Activated CD4-positive, alpha-beta T cell treated with anti-CD3 and anti-CD28 coated beads for 36 hours (primary cell): ENCODE data around the gene HOXD13. TPM values are rescaled to one million over a fixed set of nuclear protein-coding genes. Genes with fewer than 3 reads are reported as not detected.

ENCODE experiments used
- ATAC-seq: fragments of 200-7000 bp; cut with Tn5 transposase; one replicate; pipeline ENCODE4 v1.10.0; 2021; ENCODE audit warnings: mild to moderate bottlenecking, moderate library complexity
- CTCF ChIA-PET: fragments of 350-600 bp; sonication (Branson Sonifier 250); formaldehyde crosslinking; loops from one replicate; lab custom pipeline; 2021; ENCODE audit warnings: antibody characterized with exemption; lab: Charles Lee
- POLR2A ChIA-PET: fragments of 350-600 bp; sonication (Branson Sonifier 250); formaldehyde crosslinking; loops from one replicate; lab custom pipeline; 2021; ENCODE audit warnings: antibody characterized with exemption, inconsistent platforms; lab: Charles Lee
- DNase-seq: peaks from one replicate; pipeline ENCODE4 v3.0.0-alpha.2; 2020
- H3K27ac Mint-ChIP-seq: one replicate; pipeline ENCODE4 v1.8.0; 2021; ENCODE audit warnings: mixed read lengths
- H3K27me3 Mint-ChIP-seq: one replicate; pipeline ENCODE4 v1.8.0; 2021; ENCODE audit warnings: mixed read lengths
- H3K36me3 Mint-ChIP-seq: one replicate; pipeline ENCODE4 v1.8.0; 2021; ENCODE audit warnings: low read depth, mixed read lengths
- H3K4me1 Mint-ChIP-seq: one replicate; pipeline ENCODE4 v1.8.0; 2021; ENCODE audit warnings: mixed read lengths
- H3K4me3 Mint-ChIP-seq: one replicate; pipeline ENCODE4 v1.8.0; 2021; ENCODE audit warnings: mild to moderate bottlenecking, moderate library complexity, mixed read lengths
- H3K9me3 Mint-ChIP-seq: one replicate; pipeline ENCODE4 v1.8.0; 2021; ENCODE audit warnings: low read depth, mixed read lengths
- intact Hi-C, 2 experiments: fragments of 100-400 bp; cut with DNase I in 1 of 2; cut with micrococcal nuclease in 1 of 2; formaldehyde crosslinking; loops; one replicate each; pipeline versions ENCODE4 v1.14.2 to v1.15.1; 2022 to 2024; cut with DNase I, micrococcal nuclease
- total RNA-seq, 2 experiments: library from RNA; stranded (reverse); gene quantifications; one replicate each; pipeline ENCODE4 v1.2.3, GENCODE V29; 2021

The HOXD13 gene
- total RNA-seq, 2 experiments from 2014 or later = not detected

- no peak for DNase-seq
- H3K4me1 Mint-ChIP-seq = peaks cover 28% of the 10 kb centered on the region
- ATAC-seq = no peak
- H3K27ac Mint-ChIP-seq = no peak overlapping the region
- no peaks in the 10 kb centered on the region for H3K9me3 Mint-ChIP-seq
- H3K4me3 Mint-ChIP-seq = no peak overlapping the region
- H3K27me3 Mint-ChIP-seq = peaks cover 81% of the 10 kb centered on the region
- intact Hi-C loops = no loop called here
- H3K36me3 Mint-ChIP-seq = no peaks in the 10 kb centered on the region
- CTCF ChIA-PET = interaction anchor here (0.8 to 1.5 kb wide), 7 partner anchors 9 to 734 kb away, joined by 3 to 5 read pairs (median 3); no protein-coding TSS in a partner anchor
- POLR2A ChIA-PET = no interaction called here
These were observed 9.3 kb downstream of the HOXD13 start for GRCh38 chr2:176101842-176102241.

- no peak for DNase-seq
- Mint-ChIP-seq H3K36me3 (no peaks in the 10 kb centered on the region), H3K27me3 (peaks cover 80% of the 10 kb centered on the region), H3K9me3 (no peaks in the 10 kb centered on the region), H3K27ac (no peak overlapping the region), H3K4me1 (peaks cover 26% of the 10 kb centered on the region), H3K4me3 (no peak overlapping the region)
- intact Hi-C loops = no loop called here
- CTCF ChIA-PET = interaction anchor here (0.6 to 1.5 kb wide), 9 partner anchors 8 to 1404 kb away, joined by 3 to 6 read pairs (median 3); no protein-coding TSS in a partner anchor
- POLR2A ChIA-PET = no interaction called here
- no peak for ATAC-seq
These were observed 9.9 kb downstream of the HOXD13 start for GRCh38 chr2:176102309-176102866.

- intact Hi-C loops = no loop called here
- Mint-ChIP-seq H3K4me1 (peaks cover 18% of the 10 kb centered on the region), H3K27me3 (peaks cover 74% of the 10 kb centered on the region), H3K27ac (no peak overlapping the region), H3K9me3 (no peaks in the 10 kb centered on the region), H3K36me3 (no peaks in the 10 kb centered on the region), H3K4me3 (no peak overlapping the region)
- ChIA-PET POLR2A (no interaction called here), CTCF (interaction anchor here (0.6 to 1.5 kb wide), 6 partner anchors 12 to 1404 kb away, joined by 3 to 6 read pairs (median 3); no protein-coding TSS in a partner anchor)
- ATAC-seq = no peak
- DNase-seq = no peak
These were observed 10.7 kb downstream of the HOXD13 start for GRCh38 chr2:176103194-176103593.

- Mint-ChIP-seq H3K9me3 (no peaks in the 10 kb centered on the region), H3K4me3 (no peak overlapping the region), H3K36me3 (no peaks in the 10 kb centered on the region), H3K27ac (no peak overlapping the region), H3K4me1 (peaks cover 20% of the 10 kb centered on the region), H3K27me3 (peaks cover 75% of the 10 kb centered on the region)
- DNase-seq (no peak), ATAC-seq (no peak)
- intact Hi-C loops = no loop called here
- ChIA-PET CTCF (interaction anchor here (0.7 kb wide), 2 partner anchors 10 to 150 kb away, joined by 3 read pairs; no protein-coding TSS in a partner anchor), POLR2A (no interaction called here)
These were observed 11.3 kb downstream of the HOXD13 start for GRCh38 chr2:176103742-176104315.

- Mint-ChIP-seq H3K36me3 (no peaks in the 10 kb centered on the region), H3K27ac (no peak overlapping the region), H3K4me3 (no peak overlapping the region), H3K4me1 (peaks cover 23% of the 10 kb centered on the region), H3K27me3 (peaks cover 75% of the 10 kb centered on the region), H3K9me3 (no peaks in the 10 kb centered on the region)
- DNase-seq (no peak), ATAC-seq (no peak)
- ChIA-PET CTCF (interaction anchor here (0.7 to 1.0 kb wide), 4 partner anchors 9 to 415 kb away, joined by 3 read pairs; no protein-coding TSS in a partner anchor), POLR2A (no interaction called here)
- intact Hi-C loops = no loop called here
These were observed 12.0 kb downstream of the HOXD13 start for GRCh38 chr2:176104316-176105077.

- ChIA-PET CTCF (interaction anchor here (0.8 to 1.0 kb wide), 2 partner anchors 38 to 415 kb away, joined by 3 read pairs; no protein-coding TSS in a partner anchor), POLR2A (no interaction called here)
These were observed 12.7 kb downstream of the HOXD13 start for GRCh38 chr2:176105078-176105729.

DNA sequence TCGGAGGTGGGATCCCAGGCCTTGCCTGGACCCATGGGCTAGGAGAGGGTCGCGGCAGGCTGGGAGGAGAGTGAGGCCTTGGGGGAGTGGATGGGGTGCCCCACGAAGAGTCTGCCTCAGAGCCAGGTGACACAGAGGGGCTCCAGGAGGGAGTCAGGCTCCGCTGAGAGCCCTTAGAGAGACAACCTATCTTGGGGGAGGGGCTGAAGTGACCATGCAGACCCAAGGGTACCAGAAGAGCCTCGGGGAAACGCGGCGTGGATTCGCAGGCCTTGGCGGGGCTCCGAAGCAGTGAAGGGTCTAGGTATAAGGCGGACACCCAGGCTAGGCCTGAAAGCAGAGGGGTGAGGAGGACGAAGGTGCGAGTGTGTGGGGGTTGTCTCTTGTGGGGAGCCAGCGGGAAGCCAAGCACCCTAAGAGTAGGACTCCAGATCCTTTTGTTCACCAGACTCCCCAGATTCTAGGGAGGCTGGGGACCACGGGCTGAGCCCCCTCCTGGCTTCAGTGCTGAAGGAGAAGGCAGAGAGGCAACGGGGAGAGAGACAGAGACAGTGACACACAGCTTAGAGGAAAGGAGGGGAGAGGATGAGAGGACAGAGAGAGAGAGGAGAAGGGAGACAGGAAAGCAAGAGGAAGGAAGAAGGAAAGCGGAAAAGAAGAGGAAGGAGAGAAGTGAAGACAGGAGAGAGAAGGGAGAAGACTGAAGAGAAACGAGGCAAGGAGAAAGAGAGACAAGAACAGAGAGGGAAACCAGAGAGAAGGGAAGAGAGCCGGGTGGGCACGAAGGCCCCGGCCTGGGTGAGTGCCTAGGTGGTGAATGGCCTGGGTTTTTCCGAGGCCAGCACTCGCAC lies 13.4 kb downstream of the HOXD13 start:
- intact Hi-C loops = loop anchor here in 1 of 2 experiments (2.0 kb wide), 1 partner anchor 17 kb away; the partner anchor contains the start of gene HOXD9
- DNase-seq (no peak), ATAC-seq (no peak)
- ChIA-PET CTCF (interaction anchor here (0.8 kb wide), 1 partner anchor 38 kb away, joined by 3 read pairs; no protein-coding TSS in a partner anchor), POLR2A (no interaction called here)
- H3K36me3 Mint-ChIP-seq = no peaks in the 10 kb centered on the region
- no peaks in the 10 kb centered on the region for H3K9me3 Mint-ChIP-seq
- no peak overlapping the region for H3K27ac Mint-ChIP-seq
- H3K27me3 Mint-ChIP-seq = peaks cover 80% of the 10 kb centered on the region
- H3K4me3 Mint-ChIP-seq = peak overlapping the region; percentile 29
- peaks cover 23% of the 10 kb centered on the region for H3K4me1 Mint-ChIP-seq

More at GRCh38 chr2:176105078-176105729, 12.7 kb downstream of the HOXD13 start:
- H3K36me3 Mint-ChIP-seq = no peaks in the 10 kb centered on the region
- no peak overlapping the region for H3K4me3 Mint-ChIP-seq
- ATAC-seq (no peak), DNase-seq (no peak)
- no peak overlapping the region for H3K27ac Mint-ChIP-seq
- intact Hi-C loops = no loop called here
- H3K9me3 Mint-ChIP-seq = no peaks in the 10 kb centered on the region
- peaks cover 23% of the 10 kb centered on the region for H3K4me1 Mint-ChIP-seq
- H3K27me3 Mint-ChIP-seq = peaks cover 80% of the 10 kb centered on the region

DNA sequence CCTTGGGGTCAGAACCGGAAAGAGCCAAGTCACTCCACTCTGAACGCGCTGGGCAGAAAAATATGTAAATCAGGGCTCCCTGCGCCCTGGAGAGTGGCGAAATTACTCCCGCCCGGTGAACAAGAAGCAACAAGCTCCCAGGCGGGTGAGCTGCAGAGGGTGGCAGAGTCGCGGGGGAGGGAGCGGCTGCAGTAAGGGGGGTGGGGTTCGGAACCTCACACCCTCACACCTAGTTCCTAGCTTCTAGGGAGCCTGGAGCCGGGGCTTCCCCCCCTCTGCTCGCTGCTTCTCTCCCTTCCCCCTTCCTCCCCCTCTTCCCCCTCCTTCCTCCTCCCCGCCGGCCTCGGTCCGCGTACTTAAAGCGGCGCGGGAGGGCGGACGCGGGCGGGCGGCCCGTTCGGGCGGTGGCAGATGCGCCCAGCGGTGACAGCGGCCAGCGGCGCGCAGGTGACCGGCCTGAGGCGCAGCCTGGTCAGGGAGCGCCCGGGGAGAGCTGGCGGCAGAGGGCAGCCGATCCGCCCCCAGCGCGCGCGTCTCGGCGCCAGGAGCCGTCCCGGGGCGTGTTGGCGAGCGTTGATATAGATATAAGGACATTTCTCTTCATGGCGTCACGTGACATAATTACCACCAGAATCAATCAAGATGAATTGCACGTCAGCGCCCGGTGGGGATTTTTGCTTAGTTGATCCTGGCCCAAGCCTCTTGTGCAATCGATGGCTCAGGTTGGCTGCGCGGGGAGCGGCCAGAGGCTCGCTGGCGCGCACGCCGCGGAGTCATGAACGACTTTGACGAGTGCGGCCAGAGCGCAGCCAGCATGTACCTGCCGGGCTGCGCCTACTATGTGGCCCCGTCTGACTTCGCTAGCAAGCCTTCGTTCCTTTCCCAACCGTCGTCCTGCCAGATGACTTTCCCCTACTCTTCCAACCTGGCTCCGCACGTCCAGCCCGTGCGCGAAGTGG lies 14.3 kb downstream of the HOXD13 start, which contains the start of gene HOXD11:
Gene HOXD11, plus strand, starts transcription at position 700 of the 959 bp plus-strand sequence. Its CDS starts 76 bp downstream, at position 776.
- Mint-ChIP-seq H3K4me3 (peak within 1 kb of the TSS; percentile 51), H3K27me3 (peaks cover 80% of the 10 kb centered on the region), H3K36me3 (no peaks in the 10 kb centered on the region), H3K9me3 (no peaks in the 10 kb centered on the region), H3K4me1 (peaks cover 25% of the 10 kb centered on the region), H3K27ac (no peak within 1 kb of the TSS)
- ChIA-PET CTCF (no interaction called here), POLR2A (no interaction called here)
- DNase-seq (no peak), ATAC-seq (peak; percentile 35)
- intact Hi-C loops = loop anchor here in 1 of 2 experiments (2.0 kb wide), 1 partner anchor 16 kb away; the partner anchor contains the start of gene HOXD9

- Mint-ChIP-seq H3K36me3 (no peaks in the 10 kb centered on the region), H3K4me3 (no peak overlapping the region), H3K27ac (no peak overlapping the region), H3K4me1 (peaks cover 25% of the 10 kb centered on the region), H3K27me3 (peaks cover 77% of the 10 kb centered on the region), H3K9me3 (no peaks in the 10 kb centered on the region)
- no peak for DNase-seq
- intact Hi-C loops = loop anchor here in 1 of 2 experiments (2.0 kb wide), 1 partner anchor 15 kb away; the partner anchor contains the start of gene HOXD9
- ChIA-PET CTCF (no interaction called here), POLR2A (no interaction called here)
- no peak for ATAC-seq
These were observed 15.2 kb downstream of the HOXD13 start for GRCh38 chr2:176107731-176108181.
